Measurements from ENCODE around the gene HASPIN. TPM values are rescaled to one million over a fixed set of nuclear protein-coding genes. Genes with fewer than 3 reads are reported as not detected.
A peak's percentile ranks its signal among the peaks of the same experiment; 100 is the strongest.

HASPIN gene
- total and polyA plus RNA-seq, 9 of the 15 experiments (the other 6 are each of a cell fraction or from before 2014, with no cell fraction given) = 0.81 to 13.5 (median 9.9) TPM

GRCh38 chr17:3724378-3725077 lies 825 bp downstream of the HASPIN start (continued):
- peak; percentile 31 for TF ChIP-seq REST (IDR thresholded peaks at IDR 0.05; ENCODE audit: borderline replicate concordance)
- TF ChIP-seq REST (CRISPR knock-in tag; IDR thresholded peaks at IDR 0.05; ENCODE audit: low read depth) = no peak
